ENCODE data around the gene ORC6.

ORC6 gene, protein sequence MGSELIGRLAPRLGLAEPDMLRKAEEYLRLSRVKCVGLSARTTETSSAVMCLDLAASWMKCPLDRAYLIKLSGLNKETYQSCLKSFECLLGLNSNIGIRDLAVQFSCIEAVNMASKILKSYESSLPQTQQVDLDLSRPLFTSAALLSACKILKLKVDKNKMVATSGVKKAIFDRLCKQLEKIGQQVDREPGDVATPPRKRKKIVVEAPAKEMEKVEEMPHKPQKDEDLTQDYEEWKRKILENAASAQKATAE
- long read RNA-seq, transcript ORC6-201 (7 exons, 1,628 nt), result major isoform, 188 of 220 reads
- long read RNA-seq, partial matches to known transcripts, result 2 of 220 reads
- long read RNA-seq, other reads (novel, unspliced or antisense), result 26 of 220 reads

DNA sequence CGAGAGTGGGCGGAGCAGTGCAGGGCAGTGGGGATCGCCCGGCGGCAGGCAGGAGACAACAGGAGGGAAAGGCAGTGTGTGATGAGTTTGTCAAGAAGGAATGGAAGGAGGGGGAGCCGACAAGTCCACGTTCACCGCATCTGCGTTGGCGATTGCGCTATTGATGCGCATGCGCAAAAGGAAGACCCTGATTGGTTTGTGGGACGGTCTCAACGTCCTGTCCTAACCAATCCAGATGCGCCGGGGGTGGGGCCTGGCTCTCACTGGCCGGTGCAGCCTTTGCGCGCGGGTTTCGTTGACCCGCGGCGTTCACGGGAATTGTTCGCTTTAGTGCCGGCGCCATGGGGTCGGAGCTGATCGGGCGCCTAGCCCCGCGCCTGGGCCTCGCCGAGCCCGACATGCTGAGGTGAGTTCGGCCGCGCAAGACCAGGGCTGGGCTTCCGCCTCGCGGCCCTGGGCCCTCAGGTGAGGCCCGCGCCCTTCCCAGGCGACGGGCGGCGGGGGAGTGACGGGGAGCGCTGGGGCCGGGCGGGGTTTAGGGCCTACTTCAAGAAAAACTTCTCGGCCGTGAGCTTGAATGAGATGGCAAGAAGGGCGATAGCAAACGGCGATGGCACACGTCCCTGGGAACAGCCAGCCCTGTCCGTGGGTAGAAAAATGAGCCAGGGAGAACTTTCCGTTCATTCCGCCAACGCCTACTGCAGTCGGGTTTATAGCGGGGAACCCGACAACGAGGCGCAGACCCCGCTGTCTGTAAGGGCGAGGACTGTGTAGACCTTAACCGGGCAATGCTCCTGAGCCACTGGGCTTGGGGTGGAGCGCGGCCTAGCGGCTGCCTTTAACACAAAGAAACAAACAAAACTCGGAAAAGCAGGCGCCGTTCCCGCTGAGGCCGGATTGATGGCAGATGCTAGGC is at the start of gene ORC6:
TSS of gene ORC6 (plus strand) at position 295 of the 916 bp plus-strand sequence. CDS start at position 342, 47 bp downstream.
- TF ChIP-seq POLR2AphosphoS5 (IDR thresholded peaks at IDR 0.05; ENCODE audit: low read depth) (peak; percentile 79), SPI1 (IDR thresholded peaks at IDR 0.05; ENCODE audit: borderline replicate concordance, low read depth) (no peak), GABPA (IDR thresholded peaks at IDR 0.05; ENCODE audit: low read depth) (no peak)
- TF ChIP-seq, protein P1, sequence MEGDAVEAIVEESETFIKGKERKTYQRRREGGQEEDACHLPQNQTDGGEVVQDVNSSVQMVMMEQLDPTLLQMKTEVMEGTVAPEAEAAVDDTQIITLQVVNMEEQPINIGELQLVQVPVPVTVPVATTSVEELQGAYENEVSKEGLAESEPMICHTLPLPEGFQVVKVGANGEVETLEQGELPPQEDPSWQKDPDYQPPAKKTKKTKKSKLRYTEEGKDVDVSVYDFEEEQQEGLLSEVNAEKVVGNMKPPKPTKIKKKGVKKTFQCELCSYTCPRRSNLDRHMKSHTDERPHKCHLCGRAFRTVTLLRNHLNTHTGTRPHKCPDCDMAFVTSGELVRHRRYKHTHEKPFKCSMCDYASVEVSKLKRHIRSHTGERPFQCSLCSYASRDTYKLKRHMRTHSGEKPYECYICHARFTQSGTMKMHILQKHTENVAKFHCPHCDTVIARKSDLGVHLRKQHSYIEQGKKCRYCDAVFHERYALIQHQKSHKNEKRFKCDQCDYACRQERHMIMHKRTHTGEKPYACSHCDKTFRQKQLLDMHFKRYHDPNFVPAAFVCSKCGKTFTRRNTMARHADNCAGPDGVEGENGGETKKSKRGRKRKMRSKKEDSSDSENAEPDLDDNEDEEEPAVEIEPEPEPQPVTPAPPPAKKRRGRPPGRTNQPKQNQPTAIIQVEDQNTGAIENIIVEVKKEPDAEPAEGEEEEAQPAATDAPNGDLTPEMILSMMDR (IDR thresholded peaks at IDR 0.05; ENCODE audit: insufficient read depth, low read length), result peak; percentile 17
- TF ChIP-seq, protein P2, sequence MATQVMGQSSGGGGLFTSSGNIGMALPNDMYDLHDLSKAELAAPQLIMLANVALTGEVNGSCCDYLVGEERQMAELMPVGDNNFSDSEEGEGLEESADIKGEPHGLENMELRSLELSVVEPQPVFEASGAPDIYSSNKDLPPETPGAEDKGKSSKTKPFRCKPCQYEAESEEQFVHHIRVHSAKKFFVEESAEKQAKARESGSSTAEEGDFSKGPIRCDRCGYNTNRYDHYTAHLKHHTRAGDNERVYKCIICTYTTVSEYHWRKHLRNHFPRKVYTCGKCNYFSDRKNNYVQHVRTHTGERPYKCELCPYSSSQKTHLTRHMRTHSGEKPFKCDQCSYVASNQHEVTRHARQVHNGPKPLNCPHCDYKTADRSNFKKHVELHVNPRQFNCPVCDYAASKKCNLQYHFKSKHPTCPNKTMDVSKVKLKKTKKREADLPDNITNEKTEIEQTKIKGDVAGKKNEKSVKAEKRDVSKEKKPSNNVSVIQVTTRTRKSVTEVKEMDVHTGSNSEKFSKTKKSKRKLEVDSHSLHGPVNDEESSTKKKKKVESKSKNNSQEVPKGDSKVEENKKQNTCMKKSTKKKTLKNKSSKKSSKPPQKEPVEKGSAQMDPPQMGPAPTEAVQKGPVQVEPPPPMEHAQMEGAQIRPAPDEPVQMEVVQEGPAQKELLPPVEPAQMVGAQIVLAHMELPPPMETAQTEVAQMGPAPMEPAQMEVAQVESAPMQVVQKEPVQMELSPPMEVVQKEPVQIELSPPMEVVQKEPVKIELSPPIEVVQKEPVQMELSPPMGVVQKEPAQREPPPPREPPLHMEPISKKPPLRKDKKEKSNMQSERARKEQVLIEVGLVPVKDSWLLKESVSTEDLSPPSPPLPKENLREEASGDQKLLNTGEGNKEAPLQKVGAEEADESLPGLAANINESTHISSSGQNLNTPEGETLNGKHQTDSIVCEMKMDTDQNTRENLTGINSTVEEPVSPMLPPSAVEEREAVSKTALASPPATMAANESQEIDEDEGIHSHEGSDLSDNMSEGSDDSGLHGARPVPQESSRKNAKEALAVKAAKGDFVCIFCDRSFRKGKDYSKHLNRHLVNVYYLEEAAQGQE (IDR thresholded peaks at IDR 0.05; ENCODE audit: insufficient replicate concordance, low read depth), result peak; percentile 30
- Histone ChIP-seq H3K27ac (replicated peaks) (peak within 1 kb of the TSS; percentile 97), H3K4me3 (replicated peaks; ENCODE audit: insufficient read depth, low read length) (peak within 1 kb of the TSS; percentile 97), H3K27me3 (ENCODE audit: insufficient read depth, poor library complexity, severe bottlenecking) (no peaks in the 10 kb centered on the region)
- peak; percentile 95 to 99 for DNase-seq (ENCODE audit: low read depth in 1 of 2, low spot score in 1 of 2)

DNA sequence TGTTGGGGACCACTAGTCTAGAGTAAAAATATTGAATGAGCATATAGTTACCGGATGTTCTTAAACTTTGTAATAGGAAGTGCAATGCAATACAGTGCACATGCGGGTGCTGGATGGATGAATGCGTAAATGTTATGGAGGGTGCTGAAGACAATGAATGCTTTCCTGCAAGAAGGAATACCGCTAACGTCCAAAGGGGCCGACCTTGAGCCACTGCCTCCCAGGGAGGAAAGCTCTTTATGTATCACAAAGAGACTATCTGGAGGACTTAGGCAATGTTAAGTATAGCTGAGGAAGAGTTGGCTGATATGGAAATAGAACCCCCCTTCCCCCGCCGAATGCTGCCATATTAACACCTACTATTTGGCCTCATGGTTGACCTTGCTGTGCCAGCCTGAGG is 40.8 kb upstream of the ORC6 start:
- no peak overlapping the region for H3K27ac ChIP-seq (replicated peaks)
- DNase-seq (ENCODE audit: low read depth in 1 of 2, low spot score in 1 of 2), result no peak
- no peaks in the 10 kb centered on the region for H3K27me3 ChIP-seq (ENCODE audit: insufficient read depth, poor library complexity, severe bottlenecking)
- H3K4me3 ChIP-seq (replicated peaks; ENCODE audit: insufficient read depth, low read length), result no peak overlapping the region
- TF ChIP-seq, protein P1 (IDR thresholded peaks at IDR 0.05; ENCODE audit: insufficient read depth, low read length), result no peak
- no peak for TF ChIP-seq SPI1 (IDR thresholded peaks at IDR 0.05; ENCODE audit: borderline replicate concordance, low read depth)
- TF ChIP-seq, protein P2 (IDR thresholded peaks at IDR 0.05; ENCODE audit: insufficient replicate concordance, low read depth), result no peak
- TF ChIP-seq POLR2AphosphoS5 (IDR thresholded peaks at IDR 0.05; ENCODE audit: low read depth), result no peak
- no peak for TF ChIP-seq GABPA (IDR thresholded peaks at IDR 0.05; ENCODE audit: low read depth)

DNA sequence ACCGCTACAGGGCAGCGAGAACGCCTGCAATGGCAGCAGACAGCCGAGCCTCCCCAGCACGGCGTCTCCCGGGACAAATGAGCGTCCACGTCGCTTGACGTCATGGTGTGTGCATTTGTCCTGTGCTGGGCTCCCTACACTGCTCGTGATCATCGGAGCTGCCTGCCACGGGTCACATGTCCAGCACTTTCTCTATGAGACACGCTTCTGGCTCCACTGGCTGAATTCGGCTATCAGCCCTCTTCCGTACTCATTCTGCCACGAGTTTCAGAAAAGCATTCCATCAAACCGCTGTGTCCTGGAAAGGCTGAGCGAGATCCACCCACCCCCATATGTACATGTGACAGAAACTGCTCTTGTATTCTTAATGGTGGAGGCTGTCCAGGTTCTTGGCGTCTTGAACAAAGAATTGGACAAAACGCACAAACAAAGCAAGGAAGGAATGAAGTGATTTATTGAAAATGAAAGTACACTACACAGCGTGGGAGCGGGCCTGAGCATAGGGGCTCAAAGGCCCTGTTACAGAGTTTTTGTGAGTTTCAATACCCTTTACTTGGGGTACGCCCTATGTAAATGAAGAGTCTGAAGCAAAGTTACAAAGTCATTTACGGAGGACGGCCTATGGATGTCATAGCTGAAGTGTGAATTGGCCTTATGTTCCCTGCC is 39.7 kb upstream of the ORC6 start:
- DNase-seq (ENCODE audit: low read depth in 1 of 2, low spot score in 1 of 2), result no peak
- TF ChIP-seq, protein P1 (IDR thresholded peaks at IDR 0.05; ENCODE audit: insufficient read depth, low read length), result no peak
- TF ChIP-seq GABPA (IDR thresholded peaks at IDR 0.05; ENCODE audit: low read depth), result no peak
- no peak for TF ChIP-seq SPI1 (IDR thresholded peaks at IDR 0.05; ENCODE audit: borderline replicate concordance, low read depth)
- TF ChIP-seq POLR2AphosphoS5 (IDR thresholded peaks at IDR 0.05; ENCODE audit: low read depth), result no peak
- TF ChIP-seq, protein P2 (IDR thresholded peaks at IDR 0.05; ENCODE audit: insufficient replicate concordance, low read depth), result no peak
- Histone ChIP-seq H3K4me3 (replicated peaks; ENCODE audit: insufficient read depth, low read length) (no peak overlapping the region), H3K27me3 (ENCODE audit: insufficient read depth, poor library complexity, severe bottlenecking) (no peaks in the 10 kb centered on the region), H3K27ac (replicated peaks) (no peak overlapping the region)
